Chondrocyte (in vitro differentiated cells): ENCODE measurements around the gene MAP4K2. TPM values are rescaled to one million over a fixed set of nuclear protein-coding genes. Genes with fewer than 3 reads are reported as not detected.

Experiments
- DNase-seq: peaks from one replicate; pipeline ENCODE4 v3.0.0; 2021; ENCODE audit warnings: mixed read lengths, low spot score
- H3K27ac Mint-ChIP-seq: one replicate; pipeline ENCODE4 v1.8.0; 2021; ENCODE audit warnings: mild to moderate bottlenecking, moderate library complexity, mixed read lengths; ENCODE audit not compliant: unreplicated experiment
- H3K27me3 Mint-ChIP-seq: 2 replicates; pipeline ENCODE4 v1.8.0; 2021; ENCODE audit warnings: low read depth, mixed read lengths
- H3K36me3 Mint-ChIP-seq: 2 replicates; pipeline ENCODE4 v1.8.0; 2021; ENCODE audit warnings: low read depth, mixed read lengths
- H3K4me1 Mint-ChIP-seq: 2 replicates; pipeline ENCODE4 v1.8.0; 2021; ENCODE audit warnings: low read depth, mild to moderate bottlenecking, mixed read lengths
- H3K4me3 Mint-ChIP-seq: one replicate; pipeline ENCODE4 v1.8.0; 2021; ENCODE audit warnings: mild to moderate bottlenecking, moderate library complexity, mixed read lengths; ENCODE audit not compliant: unreplicated experiment
- H3K9me3 Mint-ChIP-seq: 2 replicates; pipeline ENCODE4 v1.8.0; 2021; ENCODE audit warnings: low read depth, mixed read lengths
- CTCF ChIP-seq: fragments of 200-600 bp; sonication (generic); IDR thresholded peaks from 2 replicates; pipeline ENCODE4 v1.5.0; 2021; ENCODE audit warnings: antibody characterized with exemption, mild to moderate bottlenecking, moderate library complexity
- total RNA-seq: library from RNA; stranded (reverse); gene quantifications from 3 replicates; pipeline ENCODE4 v1.2.1, GENCODE V29; 2021

Gene MAP4K2
- total RNA-seq, 1 donor from 2014 or later, result 13.4 TPM

DNA sequence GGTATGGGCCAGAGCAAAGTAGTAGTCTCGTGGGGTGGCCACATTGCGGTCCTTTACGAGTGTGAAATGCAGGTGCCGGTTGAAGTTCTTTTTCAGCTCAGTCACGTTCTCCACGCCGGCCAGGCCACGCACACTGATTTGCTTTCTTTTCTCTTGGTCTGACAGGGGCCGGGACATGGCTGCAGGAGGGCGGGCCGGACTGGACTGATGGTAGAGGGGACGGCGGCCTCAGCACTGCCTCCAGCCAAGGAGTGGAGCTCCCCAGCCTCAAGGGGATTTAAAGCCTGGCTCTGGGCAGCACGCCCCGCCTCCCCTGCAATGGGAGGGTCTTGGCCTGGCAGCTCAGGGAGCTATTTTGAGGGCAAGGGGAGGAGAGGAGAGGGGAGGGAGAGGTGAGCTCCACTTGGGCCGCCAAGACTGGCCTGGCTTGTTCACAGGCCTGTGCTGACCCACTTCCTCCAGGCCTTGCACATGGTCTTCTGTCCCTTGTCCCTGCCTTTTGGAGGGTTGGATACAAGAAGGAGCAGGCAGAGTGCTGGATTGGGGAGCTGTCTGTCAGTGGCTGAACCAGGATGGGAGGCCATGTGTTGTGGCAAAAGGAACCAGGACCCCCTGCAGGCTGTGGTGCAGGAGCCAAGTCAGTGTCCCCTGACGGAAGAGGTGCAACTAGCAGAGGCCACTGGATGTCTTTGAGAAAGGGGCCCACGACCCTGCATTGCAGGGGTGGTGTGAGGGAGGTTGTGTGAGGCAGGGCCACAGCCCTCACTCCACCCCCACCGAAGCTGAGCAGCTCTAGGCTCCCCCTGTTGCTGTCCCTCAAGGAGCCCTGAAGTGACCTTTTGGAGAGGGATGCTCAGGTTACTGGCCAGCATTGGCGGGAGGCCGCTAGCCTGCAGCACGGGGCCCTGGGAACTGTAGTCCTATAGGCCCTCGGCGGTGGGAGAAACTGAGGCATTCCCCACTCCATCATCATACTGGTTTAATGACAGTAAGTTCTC, 43.0 kb downstream of the MAP4K2 start, which contains the start of gene PYGM:
Gene PYGM (minus strand): TSS at position 253 of the 998 bp plus-strand sequence. CDS start 76 bp downstream, at position 177.
- Mint-ChIP-seq H3K27me3 (no peaks in the 10 kb centered on the region), H3K4me3 (peak within 1 kb of the TSS; percentile 28), H3K36me3 (peaks cover 21% of the 10 kb centered on the region), H3K4me1 (peaks cover 42% of the 10 kb centered on the region), H3K9me3 (no peaks in the 10 kb centered on the region), H3K27ac (peak within 1 kb of the TSS; percentile 63)
- DNase-seq, result peak; percentile 83
- no peak for TF ChIP-seq CTCF

DNA sequence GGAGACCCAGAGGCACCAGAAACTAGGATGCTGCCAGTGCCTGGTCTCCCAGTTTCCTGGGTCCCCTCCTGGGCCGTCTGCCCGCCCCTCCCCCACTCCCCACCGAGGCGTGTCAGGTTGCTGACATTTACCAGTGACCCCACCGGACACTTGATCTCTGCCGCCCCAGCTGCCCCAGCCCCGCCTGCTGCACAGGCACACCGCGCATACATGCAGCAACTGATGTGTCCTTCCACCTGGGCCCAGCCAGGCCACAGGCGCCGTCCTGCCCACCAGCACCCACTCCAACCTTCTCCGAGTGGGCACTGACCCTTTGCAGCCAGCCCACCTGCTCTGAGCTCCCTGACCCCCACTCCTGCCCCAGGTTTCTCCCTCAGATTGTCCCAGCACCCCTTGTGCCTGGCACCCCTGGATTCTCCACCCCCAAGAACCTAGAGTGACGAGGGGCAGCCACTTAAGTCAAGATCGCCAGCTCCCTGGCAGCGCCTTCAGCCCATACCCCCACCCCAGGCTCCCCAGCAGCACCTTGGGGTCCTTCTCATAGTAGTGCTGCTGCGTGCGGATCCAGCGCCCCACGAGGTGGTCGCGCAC, 43.8 kb downstream of the MAP4K2 start:
- Mint-ChIP-seq H3K27ac (peak overlapping the region; percentile 63), H3K36me3 (peaks cover 13% of the 10 kb centered on the region), H3K4me3 (peak overlapping the region; percentile 28), H3K4me1 (peaks cover 34% of the 10 kb centered on the region), H3K27me3 (no peaks in the 10 kb centered on the region), H3K9me3 (no peaks in the 10 kb centered on the region)
- peak; percentile 82 for DNase-seq
- TF ChIP-seq CTCF, result no peak

DNA sequence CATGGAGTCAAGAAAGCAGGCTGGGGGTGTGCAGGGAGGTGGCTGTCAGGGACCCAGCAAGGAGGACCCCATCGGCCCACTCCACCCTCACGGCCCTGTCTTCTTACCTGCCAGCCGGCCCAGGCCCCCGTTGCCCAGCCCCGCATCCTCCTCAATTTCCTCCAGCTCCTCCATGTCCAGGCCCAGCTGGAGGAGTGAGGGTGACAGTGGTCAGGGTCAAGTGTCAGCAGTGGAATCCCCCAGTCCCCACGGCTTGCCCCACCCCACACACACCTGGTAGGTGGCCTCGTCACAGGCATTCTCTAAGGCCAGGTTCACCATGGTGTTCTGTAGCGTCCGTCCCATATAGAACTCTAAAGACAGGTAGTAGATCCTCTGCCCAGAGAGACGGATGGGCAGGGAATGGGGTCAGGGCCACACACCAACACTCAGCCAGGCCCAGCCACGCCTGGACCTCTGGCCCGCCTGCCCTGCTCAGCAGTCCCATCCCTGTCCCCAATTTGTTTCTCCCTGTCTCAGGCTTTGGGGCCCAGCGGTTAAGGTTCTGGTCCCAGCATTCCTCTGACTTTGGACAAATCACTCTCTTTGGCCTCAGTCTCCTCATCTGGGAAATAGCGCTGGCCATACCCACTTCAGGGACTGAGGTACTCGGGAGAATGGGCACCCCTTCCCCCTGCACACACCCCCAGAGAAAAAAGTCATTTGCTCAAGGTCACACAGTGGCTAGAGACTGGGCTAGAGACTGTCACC, 44.5 kb downstream of the MAP4K2 start:
- DNase-seq, result peak; percentile 77
- TF ChIP-seq CTCF, result no peak
- Mint-ChIP-seq H3K27ac (no peak overlapping the region), H3K4me3 (no peak overlapping the region), H3K9me3 (no peaks in the 10 kb centered on the region), H3K27me3 (no peaks in the 10 kb centered on the region), H3K4me1 (peaks cover 29% of the 10 kb centered on the region), H3K36me3 (peaks cover 9% of the 10 kb centered on the region)

DNA sequence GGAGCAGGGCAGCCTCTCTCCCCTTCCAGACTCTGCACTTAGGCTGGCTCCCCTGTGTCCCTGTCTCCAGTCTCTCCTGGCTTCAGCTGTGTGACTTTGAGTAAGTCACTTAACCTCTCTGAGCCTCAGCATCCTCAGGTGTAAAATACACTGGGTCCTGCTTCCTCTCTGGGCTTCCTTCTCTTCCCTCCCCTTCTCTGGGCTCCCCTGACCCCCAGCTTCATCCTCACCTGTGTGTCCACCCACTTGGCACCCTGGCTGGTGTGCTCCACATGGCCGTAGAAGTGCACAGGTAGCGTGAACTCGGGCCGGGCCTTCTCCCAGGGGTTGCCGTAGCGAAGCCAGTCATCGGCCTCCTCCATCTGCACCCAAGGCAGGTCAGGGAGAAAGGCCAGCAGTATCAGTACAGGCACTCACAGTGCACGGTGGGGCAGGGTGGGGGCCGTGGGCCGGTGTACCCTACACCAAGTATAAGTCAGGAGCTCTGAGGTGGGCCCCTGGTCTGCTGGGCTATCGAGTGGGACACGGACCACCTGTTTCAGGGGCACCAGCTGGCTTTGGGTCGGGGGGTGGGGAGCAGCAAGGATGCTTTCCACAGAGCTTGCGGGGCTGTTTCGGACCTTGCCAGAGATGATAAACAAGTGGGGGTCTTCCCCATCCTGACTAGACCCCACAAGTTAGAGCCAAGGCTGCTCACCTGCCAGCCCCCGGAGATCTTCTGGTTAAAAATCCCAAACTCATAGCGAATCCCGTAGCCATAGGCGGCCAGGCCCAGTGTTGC, 45.3 kb downstream of the MAP4K2 start:
- H3K27ac Mint-ChIP-seq, result no peak overlapping the region
- peaks cover 5% of the 10 kb centered on the region for H3K36me3 Mint-ChIP-seq
- peak; percentile 75 for DNase-seq
- TF ChIP-seq CTCF, result no peak
- H3K27me3 Mint-ChIP-seq, result no peaks in the 10 kb centered on the region
- H3K4me1 Mint-ChIP-seq, result peaks cover 24% of the 10 kb centered on the region
- no peak overlapping the region for H3K4me3 Mint-ChIP-seq
- H3K9me3 Mint-ChIP-seq, result no peaks in the 10 kb centered on the region
